Activated gamma-delta T cell treated with Interleukin-2 at 50 U/mL for 16 hours (primary cell): Measurements from ENCODE around the gene OLFML1.

Experiments
- DNase-seq: peaks from one replicate; pipeline ENCODE4 v3.0.0-alpha.2; 2020

Gene OLFML1

DNA sequence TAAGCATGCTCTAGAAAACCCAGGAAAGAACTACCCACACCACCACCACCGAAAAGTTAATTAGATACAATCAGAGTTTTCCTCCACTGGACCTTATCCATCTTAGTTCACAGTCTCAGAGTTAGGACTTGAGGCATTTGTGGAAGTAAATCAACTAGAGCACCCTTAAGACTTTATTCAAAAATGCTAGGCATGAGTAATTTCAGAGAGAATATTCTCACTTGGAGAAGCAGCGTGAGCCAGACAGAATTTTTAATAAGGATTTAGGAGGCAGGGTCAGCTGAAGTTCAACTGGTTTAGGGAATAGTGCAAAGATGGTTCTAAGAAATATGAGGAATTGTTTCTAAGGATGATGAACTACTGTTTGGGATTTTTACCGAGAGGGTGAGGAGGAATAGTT, 1.2 kb upstream of the OLFML1 start:
- no peak for DNase-seq

DNA sequence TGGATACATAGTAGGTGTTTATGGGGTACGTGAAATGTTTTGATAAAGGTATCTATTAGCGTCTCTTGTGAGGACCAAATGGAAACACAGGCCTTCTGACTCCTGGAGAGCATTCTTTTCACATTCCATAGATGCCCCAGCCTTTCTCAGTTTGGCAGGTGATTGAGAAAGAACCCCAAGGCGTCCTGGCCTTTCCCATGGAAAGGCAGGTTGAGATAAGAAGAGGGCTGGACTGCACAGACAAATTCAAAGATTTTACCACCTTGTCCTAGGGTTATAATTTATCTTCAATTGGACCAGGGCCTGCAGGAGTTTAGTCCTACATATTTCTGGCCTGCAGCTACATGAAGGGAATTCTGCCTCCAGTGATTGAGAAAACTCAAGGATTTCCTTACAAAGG, 661 bp upstream of the OLFML1 start:
- no peak for DNase-seq

DNA sequence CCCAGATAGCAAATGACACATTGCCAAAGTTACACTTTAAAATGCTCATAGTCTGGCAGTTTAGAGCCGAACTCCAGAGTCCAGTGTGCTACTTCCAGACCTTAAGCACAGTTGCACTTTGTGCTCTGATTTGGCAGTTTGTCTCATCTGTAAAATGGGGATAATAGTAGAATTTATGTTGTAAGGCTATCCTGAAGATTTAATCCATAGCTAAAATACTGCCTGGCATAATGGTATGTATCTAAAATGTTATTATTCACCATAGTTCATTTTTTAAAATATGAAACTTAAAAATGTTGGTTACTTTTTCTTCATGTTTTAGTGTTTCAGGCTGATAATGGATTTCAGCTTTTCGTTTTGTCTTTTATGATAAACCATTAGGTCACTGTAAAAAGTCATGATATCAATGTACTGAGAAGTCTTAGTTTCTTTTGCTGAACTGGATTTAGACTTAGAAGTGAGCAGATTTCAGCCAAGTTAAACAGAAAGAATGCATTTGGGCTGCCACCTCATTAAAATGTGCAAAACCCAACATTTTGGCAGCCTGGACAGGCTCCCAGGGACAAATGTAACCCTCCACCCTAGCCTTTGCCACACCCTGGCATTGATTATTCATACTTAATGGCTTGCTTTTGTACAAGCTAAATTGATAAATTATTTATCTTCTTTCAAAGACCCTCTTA, 933 bp downstream of the OLFML1 start:
- no peak for DNase-seq

DNA sequence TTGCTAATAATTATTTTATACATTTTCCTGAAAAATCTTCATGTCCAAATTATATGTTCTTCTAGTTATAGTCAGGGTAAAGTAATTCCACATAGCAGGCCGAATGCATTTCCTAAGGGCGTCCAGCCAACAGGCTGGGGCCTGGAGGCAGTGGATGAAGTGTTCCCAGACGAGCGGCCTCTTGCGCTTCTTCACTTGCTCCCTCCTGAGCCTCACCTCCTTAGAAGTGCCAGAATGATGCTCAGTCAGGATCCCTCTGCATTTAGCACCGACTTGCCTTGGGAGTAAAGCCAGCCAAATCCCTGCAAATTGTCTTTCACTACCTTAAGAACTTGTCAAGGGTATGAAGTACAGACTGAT, 1.5 kb downstream of the OLFML1 start:
- DNase-seq = no peak

DNA sequence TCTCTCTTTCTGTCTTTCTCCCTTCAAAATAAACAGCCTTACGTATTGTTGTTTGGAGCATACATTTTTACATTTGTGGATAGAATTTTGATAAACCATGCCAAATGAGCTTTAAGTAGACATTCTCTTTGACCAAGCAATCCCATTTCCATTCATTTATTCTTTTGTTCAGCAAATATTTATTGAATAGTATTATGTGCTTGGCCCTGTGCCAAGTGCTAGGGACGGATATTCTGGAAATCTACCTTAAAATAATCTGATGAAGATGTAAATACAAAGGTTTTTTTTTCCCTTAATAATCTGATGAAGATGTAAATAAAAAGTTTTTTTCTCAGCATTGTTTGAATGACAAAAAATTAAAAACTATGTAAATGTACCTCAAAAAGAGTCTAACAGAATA, 2.1 kb downstream of the OLFML1 start:
- no peak for DNase-seq

DNA sequence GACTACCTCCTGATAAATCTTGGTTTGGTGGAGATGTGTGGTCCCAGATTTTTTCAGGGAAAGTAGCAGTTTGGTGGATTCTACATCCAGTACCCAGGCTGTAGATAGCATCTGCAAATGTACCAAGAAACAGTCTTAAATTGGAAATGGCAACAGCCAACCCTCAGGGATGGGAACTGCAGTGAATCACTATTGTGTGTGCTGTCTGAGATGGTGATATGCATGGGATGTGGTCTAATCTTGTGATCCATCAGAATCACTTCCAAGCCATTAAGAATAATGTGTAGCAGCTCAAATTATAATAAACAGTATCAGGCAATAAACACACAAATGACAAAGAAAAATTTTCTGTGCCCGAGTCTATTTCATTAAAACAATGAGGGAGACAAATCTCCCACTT, 3.4 kb downstream of the OLFML1 start:
- DNase-seq = no peak

DNA sequence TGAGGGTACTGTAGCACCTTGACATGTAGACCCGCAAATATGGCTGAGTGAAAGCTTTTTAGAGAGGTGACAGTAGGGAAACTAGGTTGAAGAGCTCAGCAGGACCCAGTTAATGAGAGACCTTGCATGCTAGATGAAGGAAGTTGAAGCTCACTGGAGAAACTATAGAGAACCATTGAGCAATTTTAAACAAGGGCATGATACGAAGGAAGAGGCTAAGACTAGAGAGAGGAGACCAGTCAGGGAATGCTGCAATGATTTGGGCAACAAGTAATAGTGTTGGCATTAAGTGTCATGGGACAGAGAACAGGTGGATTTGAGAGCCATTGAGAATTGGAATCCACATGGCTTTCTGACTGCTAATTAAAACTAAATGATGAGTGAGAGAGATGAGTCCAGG, 4.1 kb downstream of the OLFML1 start:
- DNase-seq = no peak

DNA sequence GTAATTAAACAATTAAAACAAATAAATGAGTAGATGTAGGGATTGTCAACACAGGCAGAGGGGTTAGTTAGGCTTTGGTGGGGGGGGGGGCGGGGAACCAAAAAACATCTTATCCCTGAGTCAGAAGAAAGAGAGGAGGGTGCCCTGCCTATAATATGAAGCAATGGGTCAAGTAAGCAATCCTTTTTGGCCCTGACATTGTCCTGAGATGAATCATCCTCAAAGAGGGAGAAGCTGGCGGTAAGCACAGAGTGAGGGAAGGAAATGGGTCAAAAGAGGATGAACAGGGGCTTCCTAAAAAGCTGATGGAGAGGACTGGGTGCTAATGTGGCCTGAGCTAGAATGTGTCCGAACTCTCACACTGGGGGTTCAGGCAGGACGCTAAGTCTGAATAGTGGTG, 4.7 kb downstream of the OLFML1 start:
- no peak for DNase-seq

DNA sequence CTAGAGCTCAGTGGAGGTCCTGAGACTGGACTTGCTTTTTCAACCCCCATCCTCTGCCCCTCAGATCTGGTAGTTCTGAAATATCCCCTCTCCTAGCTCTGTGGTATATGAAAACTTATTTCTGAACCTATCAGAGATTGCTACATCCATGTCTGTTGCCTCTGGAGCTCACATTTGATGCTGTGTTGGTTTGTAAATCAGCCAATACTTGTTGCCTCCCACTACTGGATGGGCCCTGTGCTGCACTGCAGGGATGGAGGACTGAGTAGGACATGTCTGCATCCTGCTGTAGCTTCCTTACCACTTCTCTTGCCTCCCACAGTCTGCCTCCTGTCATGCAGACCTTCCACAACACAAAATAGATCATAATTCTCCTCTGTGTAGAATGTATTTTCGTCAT, 5.2 kb downstream of the OLFML1 start:
- no peak for DNase-seq

DNA sequence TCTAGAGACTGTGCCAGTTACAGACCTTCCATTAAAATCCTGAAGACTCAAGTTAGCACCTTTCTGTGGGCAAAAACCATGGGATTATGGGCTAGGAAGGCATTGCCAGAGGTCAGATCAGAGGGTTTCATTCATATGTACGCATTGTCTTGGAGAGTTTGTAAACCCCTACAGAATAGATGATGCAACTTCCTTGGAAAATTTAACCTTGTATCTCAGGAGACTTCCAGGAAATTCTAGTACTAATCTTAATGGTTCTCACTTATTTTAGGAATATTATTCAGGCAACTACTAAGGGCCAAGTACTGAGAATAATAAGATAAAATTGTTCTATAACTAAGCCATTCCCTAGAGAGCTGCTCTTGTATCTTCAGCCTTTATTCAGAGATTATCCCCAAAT, 6.9 kb downstream of the OLFML1 start:
- DNase-seq = no peak

DNA sequence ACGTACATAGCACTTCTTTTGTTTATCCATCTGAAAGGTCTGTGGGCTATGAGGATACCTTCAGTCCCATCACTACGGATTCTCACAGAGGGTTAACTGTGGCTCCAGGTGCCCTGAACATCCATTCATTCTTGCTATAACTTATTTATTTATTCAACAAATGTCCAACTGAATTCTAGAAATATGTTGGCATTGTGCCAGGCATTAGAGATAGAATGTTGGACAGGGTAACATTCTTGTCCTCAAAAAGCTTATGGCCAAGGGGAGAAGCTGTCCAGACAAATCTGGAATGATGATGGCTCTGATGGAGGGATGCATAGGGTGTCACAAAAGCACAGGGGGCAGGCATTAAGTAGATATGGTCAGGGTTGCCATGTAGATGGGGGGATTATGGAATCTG, 8.4 kb downstream of the OLFML1 start:
- no peak for DNase-seq

DNA sequence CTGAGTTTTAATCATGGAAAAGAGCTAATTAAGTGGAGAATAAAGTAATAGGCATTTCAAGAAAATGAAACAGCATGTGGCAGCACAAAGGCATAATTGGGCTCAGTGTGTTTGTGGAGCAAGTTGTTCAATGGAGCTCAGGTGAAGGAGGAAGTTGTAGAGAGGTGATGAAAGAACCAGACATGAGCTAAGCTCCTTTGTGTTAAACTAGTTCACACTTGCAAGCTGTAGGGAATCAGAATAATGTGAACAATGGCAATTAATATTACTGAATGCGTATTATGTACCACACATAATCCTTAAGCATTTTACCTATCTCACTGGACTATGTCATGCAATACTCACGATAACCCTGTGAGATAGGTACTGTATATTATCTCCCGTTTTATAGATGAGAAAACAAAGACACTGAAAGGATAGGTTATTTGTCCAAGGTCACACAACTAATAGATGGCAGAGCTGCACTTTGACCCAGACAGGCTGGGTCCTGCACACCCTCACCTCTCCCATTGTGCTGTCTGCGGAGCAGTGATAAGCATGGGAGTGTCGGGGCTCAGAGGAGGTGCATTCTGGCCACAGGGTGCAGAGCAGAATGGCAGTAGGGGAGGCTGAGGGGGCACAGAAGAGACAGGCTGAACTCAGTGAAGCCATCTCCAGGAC, 8.9 kb downstream of the OLFML1 start:
- DNase-seq = no peak

DNA sequence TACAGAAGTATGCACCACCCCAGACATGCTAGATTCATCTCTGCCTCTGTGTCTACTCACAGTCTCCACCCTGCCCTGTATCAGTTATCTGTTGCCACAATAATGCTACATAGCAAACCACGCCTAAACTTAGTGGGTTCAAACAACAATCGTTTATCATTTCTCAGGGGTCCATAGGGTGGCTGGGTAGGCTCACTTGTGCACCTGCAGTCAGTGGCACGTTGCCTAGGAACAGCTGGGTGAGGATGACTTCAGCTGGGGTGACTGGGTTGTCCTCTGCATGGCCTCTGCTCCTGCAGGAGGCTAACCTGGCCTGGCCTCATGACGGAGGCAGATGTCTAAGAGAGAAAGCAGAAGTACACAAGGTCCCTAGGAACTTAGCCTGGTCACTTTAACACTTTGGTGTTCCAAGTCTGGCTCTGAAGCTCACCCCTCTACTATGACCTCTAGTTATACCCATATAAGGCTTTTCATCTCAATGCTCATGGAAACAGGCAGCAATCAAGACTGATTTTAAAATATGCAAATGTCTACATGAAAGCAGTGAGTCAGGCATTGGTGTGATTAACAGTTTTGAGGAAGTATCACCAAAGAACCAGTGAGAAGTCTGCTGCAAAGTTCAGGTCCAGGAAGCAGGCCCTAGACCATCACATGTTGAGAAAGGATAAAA, 10.7 kb downstream of the OLFML1 start:
- DNase-seq = no peak

DNA sequence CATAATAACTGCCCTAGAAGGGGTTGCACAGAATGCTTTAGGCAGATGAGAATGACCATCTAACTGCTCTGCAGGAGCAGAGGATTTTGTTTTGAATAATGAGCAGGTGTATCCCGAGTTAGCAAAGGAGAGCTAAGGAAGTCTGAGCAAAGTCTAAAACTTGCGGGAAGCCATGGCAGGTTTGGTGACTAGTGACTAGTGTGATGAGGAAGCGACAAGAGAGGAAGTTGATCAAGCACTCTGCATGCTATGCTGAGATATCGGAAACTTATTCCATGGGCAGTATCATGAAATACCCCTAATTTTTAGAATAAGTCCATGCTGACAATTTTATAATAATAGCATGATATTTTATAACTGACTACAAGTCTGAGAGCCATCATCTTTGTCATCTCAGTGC, 12.9 kb downstream of the OLFML1 start:
- DNase-seq = no peak

DNA sequence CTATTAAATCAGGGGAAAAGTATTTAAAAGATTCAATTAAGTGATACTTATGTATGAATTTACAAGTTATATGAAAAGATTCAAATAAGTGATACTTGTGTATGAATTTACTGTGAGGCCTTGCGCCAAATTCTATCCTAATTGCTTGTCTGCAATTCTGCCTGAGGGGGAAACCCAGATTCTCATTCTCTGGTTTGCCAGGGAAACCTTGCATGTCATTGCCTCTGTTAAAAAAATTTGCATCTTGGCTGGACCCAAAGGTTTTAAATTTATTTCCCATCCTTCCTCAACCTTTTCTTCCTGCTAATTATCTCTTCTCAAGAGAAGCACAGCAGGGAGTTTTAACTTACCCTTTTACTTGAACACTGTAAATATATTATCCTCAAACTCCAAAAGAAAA, 13.8 kb downstream of the OLFML1 start:
- no peak for DNase-seq

DNA sequence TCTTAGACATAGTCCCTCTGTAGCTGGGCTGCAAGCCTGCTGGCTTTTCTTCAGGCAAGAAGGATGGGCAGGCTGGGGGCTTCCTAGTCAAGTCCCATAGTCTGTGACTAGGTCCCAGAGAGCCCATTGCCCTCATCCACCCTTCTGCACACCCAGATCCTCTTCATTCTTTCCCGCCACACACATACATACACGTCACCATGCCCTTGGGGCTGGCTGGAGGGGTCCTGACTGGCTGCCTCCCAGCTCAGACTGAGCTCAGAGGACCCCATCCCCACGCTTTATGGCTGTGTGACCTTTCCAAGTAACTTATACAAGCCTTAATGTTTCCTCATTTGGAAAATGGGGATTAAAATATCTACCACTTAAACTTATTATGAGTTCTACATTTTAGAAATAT, 14.9 kb downstream of the OLFML1 start:
- no peak for DNase-seq

DNA sequence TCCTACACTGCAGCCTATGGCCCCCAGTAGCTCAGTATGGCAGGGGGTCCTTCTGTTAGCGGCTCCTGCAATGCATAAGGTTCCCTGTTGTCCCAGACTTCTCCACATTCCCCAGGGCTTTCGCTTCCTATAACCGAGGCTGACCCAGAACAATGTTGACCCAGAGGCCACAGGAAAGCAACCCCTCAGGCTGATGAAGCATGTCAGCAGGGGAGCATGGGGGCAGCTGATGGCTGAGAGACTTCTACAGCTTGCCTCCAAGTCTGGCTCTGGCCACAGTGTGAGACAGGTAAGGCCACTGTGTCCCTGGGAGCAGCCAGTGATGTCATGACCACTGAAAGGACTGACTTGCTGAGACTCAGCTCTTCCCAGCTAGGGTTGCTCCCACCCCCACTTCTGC, 15.9 kb downstream of the OLFML1 start:
- no peak for DNase-seq

DNA sequence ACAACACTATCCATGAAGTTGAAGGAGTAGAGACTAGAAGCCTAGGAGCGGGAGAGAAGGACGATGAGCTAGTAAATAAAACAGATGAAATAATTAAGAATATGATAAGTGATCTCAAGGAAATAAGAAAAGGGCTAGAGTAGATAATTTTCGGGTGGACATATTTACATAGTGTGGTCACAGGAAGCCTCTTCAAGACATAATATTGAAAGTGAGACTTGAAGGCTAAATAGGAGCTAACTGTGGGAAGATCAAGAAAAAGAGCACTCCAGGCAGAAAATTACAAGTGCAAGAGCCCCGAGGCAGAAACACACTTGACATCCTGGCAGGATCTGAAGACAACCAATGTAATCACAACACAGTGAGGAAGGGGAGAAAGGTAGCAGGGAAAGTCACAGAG, 16.6 kb downstream of the OLFML1 start:
- DNase-seq = no peak

DNA sequence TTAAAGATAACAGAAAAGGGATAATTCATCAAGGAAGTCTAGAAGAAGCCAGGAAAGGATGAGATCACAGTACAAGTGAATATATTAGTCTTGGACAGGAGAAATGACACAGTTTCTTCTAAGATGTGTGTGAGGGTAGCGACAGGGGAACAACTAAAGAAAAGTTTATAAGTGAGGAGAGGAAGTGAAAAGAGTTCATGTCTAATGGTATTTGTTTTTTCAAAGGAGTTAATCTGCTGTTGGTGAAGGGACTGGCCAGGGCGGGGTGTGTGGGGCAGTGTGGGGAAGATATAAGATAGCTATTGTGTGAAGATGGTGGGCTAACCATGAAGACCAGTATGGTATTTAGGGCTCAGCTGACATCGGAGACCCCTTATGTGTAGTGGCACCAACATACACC, 20.9 kb downstream of the OLFML1 start:
- no peak for DNase-seq

DNA sequence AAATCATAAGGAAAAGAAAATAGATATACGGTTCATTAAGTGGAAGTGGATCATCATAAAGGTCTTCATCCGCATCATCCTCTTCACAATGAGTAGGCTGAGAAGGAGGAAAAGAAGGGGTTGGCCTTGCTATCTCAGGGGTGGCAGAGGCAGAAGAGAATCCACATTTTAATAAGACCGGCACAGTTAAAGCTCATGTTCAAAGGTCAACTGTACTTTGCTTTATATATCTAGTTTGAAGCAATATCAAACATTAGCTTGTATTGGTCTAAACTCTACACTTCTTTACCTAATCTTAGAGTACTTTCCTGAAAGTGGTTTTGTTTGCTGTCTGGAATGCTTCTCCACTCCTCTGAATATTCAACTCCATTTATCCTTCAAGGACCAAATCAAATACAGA, 22.8 kb downstream of the OLFML1 start:
- no peak for DNase-seq

DNA sequence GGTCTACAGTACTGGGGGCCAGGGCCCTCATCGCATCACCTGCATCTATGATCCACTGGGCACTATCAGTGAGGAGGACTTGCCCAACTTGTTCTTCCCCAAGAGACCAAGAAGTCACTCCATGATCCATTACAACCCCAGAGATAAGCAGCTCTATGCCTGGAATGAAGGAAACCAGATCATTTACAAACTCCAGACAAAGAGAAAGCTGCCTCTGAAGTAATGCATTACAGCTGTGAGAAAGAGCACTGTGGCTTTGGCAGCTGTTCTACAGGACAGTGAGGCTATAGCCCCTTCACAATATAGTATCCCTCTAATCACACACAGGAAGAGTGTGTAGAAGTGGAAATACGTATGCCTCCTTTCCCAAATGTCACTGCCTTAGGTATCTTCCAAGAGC, 24.7 kb downstream of the OLFML1 start:
- DNase-seq = no peak

DNA sequence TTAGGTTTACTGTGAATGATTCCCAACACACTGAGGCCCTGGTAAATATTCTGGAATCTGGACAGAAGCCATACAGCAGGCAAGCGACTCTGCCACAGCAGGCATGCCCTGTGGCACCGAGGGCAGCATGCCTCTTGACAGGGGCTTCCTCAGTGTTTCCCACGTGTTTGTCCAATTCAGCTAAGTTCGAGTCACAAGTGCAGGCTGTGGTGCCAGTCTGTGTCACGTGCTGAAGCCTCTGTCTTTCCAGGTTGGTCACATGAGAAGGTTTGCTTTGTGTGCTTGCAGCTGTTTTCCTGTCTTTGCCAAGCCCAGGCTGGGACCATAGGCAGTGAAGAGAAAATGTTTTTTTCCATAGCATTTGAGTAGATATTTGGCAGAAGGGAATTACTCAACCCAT, 26.1 kb downstream of the OLFML1 start:
- no peak for DNase-seq

DNA sequence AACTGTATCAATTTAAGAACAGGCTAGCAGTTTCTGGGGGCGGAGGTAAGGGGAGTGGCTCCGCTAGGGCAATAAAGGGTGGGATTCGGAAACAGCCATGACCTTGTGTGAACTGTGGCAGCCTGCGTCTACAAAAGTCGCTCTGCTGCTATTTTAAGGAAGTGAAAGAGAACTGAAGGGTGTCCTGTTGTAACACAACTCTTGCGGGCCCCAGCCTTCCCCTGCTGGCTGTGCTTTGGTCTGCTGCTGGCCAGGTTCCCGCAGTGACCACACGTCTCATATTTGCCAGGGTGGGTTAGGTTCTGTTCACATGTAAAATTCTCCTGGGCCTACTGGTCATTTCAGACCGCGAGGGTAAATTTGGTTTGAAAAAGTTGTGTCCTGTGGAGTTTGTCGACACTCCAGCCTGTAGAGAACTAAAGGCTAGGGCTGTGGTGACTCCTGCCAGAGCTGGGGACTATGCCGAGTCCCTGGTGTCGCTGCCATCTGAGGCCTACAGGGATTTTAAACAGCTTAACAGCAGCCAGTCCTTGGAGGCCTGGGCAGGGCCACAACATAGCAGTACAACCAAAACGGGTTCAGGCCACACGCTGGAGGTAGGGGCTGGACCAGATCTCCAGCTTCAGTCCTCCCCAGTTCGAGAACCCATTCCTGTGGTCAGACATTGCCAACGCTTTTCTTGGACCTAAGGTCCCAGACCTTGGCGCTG, 27.4 kb downstream of the OLFML1 start:
- no peak for DNase-seq
